22Rv1 (cell line): Measurements from ENCODE around the gene UTP4.

ENCODE experiments used
- ZFX ChIP-seq: fragments of 450-650 bp; IDR thresholded peaks from 2 replicates; pipeline ENCODE4 v1.6.1; 2017; ENCODE audit warnings: antibody characterized with exemption, borderline replicate concordance
- TF ChIP-seq, protein P1 (sequence below): fragments of 450-650 bp; IDR thresholded peaks from 2 replicates; pipeline ENCODE4 v1.5.1; 2017; ENCODE audit warnings: mild to moderate bottlenecking

DNA sequence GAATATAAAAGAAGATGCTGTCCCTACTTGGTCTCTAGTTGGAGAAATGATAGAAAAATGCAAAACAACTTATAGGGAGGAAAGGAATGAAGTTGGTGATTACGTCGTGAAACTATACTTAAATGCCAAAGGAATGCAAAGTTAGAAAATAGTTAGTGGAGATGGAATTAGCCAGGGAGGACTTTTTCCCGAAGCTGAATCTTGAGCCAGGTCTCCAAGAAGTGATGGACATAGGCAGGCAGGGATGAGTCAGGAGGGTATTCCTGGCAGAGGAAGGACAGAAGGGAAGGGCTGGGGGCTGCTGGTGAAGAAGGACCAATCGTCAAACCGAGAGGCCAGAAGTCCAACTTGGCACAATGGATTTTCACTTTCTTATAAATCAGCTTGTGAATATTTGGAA lies 56.3 kb downstream of the UTP4 start:
- TF ChIP-seq, protein P1, sequence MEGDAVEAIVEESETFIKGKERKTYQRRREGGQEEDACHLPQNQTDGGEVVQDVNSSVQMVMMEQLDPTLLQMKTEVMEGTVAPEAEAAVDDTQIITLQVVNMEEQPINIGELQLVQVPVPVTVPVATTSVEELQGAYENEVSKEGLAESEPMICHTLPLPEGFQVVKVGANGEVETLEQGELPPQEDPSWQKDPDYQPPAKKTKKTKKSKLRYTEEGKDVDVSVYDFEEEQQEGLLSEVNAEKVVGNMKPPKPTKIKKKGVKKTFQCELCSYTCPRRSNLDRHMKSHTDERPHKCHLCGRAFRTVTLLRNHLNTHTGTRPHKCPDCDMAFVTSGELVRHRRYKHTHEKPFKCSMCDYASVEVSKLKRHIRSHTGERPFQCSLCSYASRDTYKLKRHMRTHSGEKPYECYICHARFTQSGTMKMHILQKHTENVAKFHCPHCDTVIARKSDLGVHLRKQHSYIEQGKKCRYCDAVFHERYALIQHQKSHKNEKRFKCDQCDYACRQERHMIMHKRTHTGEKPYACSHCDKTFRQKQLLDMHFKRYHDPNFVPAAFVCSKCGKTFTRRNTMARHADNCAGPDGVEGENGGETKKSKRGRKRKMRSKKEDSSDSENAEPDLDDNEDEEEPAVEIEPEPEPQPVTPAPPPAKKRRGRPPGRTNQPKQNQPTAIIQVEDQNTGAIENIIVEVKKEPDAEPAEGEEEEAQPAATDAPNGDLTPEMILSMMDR: no peak
- no peak for TF ChIP-seq ZFX
